Stimulated activated CD4-positive, alpha-beta T cell treated with anti-CD3 and anti-CD28 coated beads, Interleukin-1b, Interleukin-23, amount 100 ng/mL, for 4 hours (primary cell): Measurements from ENCODE around the gene CCDC91.

Source experiments
- DNase-seq, 2 donors: peaks; one replicate each; pipeline ENCODE4 v3.0.0-alpha.2; 2020; ENCODE audit warnings: low read depth in 2 of 2

CCDC91 gene

GRCh38 chr12:28527631-28528249 is 337.5 kb downstream of the CCDC91 start:
- no peak for DNase-seq

- DNase-seq: no peak
These were observed 345.0 kb downstream of the CCDC91 start for GRCh38 chr12:28535216-28535615.

- no peak for DNase-seq
These were observed 345.8 kb downstream of the CCDC91 start for GRCh38 chr12:28536088-28536487.

- no peak for DNase-seq
These were observed 347.2 kb downstream of the CCDC91 start for GRCh38 chr12:28537474-28537873.

GRCh38 chr12:28539691-28540323 is 349.6 kb downstream of the CCDC91 start:
- DNase-seq: no peak

- DNase-seq: no peak
These were observed 350.1 kb downstream of the CCDC91 start for GRCh38 chr12:28540324-28540714.

GRCh38 chr12:28543021-28543890 is 353.0 kb downstream of the CCDC91 start:
- DNase-seq: no peak

GRCh38 chr12:28550757-28551704 is 360.8 kb downstream of the CCDC91 start:
- DNase-seq: no peak

GRCh38 chr12:28552251-28552970 is 362.2 kb downstream of the CCDC91 start:
- no peak for DNase-seq

GRCh38 chr12:28555748-28556147 is 365.5 kb downstream of the CCDC91 start:
- DNase-seq: no peak

GRCh38 chr12:28558250-28558649 is 368.0 kb downstream of the CCDC91 start:
- no peak for DNase-seq

GRCh38 chr12:28563286-28563685 is 373.0 kb downstream of the CCDC91 start:
- DNase-seq: no peak

GRCh38 chr12:28563936-28564335 is 373.7 kb downstream of the CCDC91 start:
- DNase-seq: no peak

- no peak for DNase-seq
These were observed 377.9 kb downstream of the CCDC91 start for GRCh38 chr12:28568118-28568517.

- DNase-seq: no peak
These were observed 378.4 kb downstream of the CCDC91 start for GRCh38 chr12:28568704-28569103.

GRCh38 chr12:28569698-28570411 is 379.6 kb downstream of the CCDC91 start:
- DNase-seq: no peak

- no peak for DNase-seq
These were observed 380.6 kb downstream of the CCDC91 start for GRCh38 chr12:28570811-28571210.

GRCh38 chr12:28574746-28575592 is 384.7 kb downstream of the CCDC91 start:
- DNase-seq: no peak

GRCh38 chr12:28575593-28576205 is 385.4 kb downstream of the CCDC91 start:
- no peak for DNase-seq
